DND-41 (cell line): ENCODE results near the gene CASP12.

ENCODE experiments used
- EZH2 ChIP-seq: IDR thresholded peaks from 3 replicates; pipeline ENCODE4 v1.6.1; 2012; ENCODE audit warnings: borderline replicate concordance, low read depth, mild to moderate bottlenecking, moderate library complexity, low read length, inconsistent platforms; ENCODE audit not compliant: severe bottlenecking
- TF ChIP-seq, protein P1 (sequence below): IDR thresholded peaks from 2 replicates; pipeline ENCODE4 v1.5.1; 2012; ENCODE audit warnings: borderline replicate concordance, low read length, moderate library complexity, mild to moderate bottlenecking; ENCODE audit not compliant: poor library complexity, severe bottlenecking; ENCODE audit errors: extremely low read depth

DNA sequence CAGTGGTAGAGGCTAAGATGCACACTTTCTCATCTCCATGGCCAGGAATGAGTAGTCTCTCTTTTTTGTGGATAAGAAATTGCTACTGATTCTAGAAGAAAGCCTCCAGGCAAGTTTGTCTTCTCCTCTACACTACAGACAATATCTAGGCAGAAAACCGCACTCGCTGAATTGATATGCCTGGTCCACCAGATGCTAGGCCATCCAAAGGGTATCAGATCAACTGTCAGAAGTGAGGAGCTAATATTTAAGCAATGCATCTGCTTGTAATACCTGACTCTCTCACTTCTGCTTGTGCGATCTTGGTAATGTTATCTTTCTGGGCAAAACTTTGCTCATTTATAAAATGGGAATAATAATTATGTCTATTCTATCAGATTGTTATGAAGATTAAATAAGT lies 45.0 kb downstream of the CASP12 start:
- no peak for TF ChIP-seq EZH2
- TF ChIP-seq, protein P1, sequence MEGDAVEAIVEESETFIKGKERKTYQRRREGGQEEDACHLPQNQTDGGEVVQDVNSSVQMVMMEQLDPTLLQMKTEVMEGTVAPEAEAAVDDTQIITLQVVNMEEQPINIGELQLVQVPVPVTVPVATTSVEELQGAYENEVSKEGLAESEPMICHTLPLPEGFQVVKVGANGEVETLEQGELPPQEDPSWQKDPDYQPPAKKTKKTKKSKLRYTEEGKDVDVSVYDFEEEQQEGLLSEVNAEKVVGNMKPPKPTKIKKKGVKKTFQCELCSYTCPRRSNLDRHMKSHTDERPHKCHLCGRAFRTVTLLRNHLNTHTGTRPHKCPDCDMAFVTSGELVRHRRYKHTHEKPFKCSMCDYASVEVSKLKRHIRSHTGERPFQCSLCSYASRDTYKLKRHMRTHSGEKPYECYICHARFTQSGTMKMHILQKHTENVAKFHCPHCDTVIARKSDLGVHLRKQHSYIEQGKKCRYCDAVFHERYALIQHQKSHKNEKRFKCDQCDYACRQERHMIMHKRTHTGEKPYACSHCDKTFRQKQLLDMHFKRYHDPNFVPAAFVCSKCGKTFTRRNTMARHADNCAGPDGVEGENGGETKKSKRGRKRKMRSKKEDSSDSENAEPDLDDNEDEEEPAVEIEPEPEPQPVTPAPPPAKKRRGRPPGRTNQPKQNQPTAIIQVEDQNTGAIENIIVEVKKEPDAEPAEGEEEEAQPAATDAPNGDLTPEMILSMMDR, result no peak
